HG03442 (cell line): ENCODE measurements around the gene FBLIM1.
A peak's percentile ranks its signal among the peaks of the same experiment; 100 is the strongest.
"Not testable (repeated sequence)": the region's sequence is repeated elsewhere in the genome, so short reads cannot be mapped to it uniquely, and the experiment has no call there.

Experiments used
- ATAC-seq: cut with Tn5 transposase; IDR thresholded peaks from one replicate; pipeline ENCODE4 v1.9.1; 2021; ENCODE audit warnings: mild to moderate bottlenecking, moderate library complexity; ENCODE audit not compliant: unreplicated experiment

The FBLIM1 gene

DNA sequence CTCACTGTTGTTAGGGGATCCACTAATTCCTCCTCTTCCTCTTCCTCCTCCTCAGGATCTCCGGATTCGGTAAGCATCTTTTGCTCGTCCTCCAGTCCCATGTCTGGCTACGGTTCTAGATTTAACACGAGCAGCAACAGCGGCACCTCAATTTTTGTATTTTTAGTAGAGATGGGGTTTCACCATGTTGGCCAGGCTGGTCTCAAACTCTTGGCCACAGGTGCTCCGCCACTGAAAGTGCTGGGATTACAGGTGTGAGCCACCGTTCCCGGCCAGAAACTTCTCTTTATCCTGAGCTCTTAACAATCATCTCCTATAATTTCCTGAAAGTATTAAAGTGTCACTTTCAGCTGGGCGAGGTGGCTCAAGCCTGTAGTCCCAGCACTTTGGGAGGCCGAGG is 49.0 kb downstream of the FBLIM1 start, which contains the start of gene UQCRHL:
Gene UQCRHL (minus strand): TSS at position 101 of the 400 bp plus-strand sequence. CDS start 0 bp downstream, at position 101.
- not testable (repeated sequence) for ATAC-seq

DNA sequence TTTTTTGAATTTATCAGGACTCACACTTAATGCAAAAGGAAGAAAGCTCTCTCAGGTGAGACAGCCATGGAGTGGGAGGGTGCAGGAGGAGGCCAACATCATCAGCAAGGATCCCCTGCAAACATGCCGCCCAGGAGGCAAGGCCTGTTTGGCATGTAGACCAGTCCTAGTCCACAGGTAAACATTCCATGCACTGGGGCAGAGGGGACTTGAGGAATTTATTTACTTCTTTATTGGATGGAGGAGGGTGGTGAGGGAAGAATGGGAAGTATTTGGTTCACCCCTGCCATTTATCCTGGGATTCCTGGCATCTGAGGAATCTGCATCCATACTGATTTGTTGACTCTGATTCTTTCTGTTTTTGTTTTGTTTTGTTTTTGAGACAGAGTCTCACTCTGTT is 50.4 kb downstream of the FBLIM1 start:
- no peak for ATAC-seq

DNA sequence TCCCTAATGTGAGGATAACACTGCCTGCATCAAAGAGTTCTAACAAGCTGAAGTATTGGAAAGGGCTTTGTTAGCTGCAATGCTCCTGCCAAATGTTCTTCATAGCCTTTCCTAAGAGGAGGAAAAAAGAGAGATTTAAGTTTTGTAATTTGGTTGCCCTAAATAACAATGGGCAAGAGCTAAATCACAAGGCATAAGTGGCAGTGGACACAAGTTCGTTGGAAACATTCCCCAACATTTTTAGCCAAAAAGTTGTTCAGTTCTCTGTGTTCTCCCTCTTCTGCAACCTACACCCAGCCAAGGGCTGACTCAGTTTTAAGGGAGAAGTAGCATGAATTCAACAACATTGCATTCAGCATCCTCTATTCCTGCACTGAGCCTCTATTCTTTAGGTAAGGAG is 51.5 kb downstream of the FBLIM1 start:
- ATAC-seq: no peak

DNA sequence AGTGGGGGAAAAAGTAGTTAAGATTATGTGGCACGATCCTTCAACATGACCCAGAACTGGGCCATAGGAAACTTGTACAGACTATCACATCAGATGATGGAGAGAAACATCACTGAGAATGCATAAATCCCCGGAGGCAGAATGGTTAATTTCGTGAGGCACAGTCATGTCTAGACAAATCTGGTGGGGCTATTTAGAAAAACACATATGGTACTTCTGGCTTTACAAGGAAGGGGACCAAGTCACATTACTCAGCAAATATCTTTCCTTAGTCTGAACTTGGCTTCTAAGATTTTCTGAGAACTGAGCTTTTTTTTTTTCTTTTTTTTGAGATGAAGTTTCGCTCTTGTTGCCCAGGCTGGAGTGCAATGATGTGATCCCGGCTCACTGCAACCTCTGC is 58.1 kb downstream of the FBLIM1 start:
- no peak for ATAC-seq

DNA sequence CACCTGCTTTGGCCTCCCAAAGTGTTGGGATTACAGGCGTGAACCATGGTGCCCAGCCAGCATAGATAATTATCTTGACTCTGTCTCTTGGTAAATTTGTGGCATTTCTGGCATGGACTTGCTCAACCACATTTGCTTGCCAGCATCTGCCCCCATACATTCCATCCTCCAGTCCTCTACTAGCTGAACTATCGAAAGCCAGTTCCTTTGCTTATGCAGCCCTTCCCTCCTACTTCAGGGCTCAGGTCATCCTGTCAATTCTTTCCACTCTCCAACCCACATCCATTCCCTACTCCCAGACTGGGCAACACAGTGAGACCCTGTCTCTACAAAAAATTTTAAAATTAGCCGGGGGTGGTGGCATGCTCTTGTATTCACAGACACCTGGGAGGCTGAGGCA is 61.9 kb downstream of the FBLIM1 start:
- no peak for ATAC-seq

DNA sequence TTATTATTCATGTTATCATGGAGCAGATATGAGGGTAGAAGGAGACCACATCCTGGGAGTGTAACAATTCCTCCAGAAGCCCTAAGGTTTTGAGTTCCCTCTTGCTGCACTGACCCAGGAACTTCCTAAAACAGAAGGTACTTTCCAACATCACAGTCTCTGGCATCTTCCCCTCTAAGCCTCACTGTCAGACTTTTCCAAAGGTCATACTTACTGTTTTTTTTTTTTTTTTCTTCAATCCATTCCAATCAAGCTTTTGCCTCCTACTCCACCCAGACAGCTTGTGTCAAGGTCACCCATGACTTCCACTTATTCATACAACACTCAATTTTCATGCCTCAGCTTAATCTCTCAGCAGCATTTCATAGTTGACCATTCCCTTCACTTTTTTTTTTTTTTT is 67.2 kb downstream of the FBLIM1 start:
- no peak for ATAC-seq

DNA sequence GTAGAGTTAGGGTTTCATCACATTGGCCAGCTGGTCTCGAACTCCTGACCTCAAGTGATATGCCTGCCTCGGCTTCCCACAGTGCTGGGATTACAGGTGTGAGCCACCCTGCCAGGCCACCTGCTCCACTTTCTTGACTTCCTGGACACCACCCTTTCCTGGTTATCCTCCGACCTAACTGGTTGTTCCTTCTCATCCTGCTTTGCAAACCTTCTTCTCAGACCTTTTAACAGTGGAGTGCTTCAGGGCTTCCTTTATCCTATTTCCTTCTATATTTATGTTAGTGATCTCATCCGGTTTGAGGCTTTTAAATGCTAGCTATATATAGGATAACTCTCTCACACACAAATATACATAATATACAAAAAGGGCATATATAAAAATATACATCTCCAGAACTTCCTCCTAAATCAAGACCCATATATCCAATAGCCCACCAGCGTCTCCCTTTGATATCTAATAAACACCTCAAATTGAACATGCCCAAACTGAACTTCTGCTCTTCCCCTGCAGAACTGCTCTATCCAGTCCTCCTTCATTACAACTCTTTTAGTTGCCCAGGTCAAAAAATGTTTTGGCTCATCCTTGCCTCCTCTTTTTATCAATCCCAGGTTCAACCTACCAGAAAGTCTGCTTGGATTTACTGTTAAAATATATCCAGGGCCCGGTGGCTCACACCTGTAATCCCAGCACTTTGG is 68.4 kb downstream of the FBLIM1 start:
- no peak for ATAC-seq

DNA sequence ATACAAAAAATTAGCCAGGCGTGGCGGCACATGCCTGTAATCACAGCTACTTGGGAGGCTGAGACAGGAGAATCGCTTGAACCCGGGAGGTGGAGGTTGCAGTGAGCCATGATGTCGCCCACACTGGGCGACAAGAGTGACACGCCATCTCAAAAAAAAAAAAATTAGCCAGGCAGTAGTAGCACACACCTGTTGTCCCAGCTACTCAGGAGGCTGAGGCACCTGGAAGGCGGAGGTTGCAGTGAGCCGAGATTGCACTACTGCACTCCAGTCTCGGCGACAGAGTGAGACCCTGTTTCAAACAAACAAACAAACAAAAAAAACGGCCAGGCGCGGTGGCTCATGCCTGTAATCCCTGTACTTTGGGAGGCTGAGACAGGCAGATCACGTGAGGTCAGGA is 69.0 kb downstream of the FBLIM1 start:
- ATAC-seq: not testable (repeated sequence)

DNA sequence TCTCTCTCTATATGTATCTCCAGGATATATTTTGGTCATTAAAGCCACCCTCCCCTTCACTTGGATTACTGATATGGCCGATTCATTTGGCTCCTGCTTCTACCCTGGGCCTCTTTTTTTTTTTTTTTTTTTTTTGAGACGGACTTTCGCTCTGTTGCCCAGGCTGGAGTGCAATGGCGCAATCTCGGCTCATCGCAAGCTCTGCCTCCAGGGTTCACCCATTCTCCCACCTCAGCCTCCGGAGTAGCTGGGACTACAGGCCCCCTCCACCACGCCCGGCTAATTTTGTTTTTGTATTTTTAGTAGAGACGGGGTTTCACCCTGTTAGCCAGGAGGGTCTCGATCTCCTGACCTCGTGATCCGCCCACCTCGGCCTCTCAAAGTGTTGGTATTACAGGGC is 70.3 kb downstream of the FBLIM1 start:
- not testable (repeated sequence) for ATAC-seq

DNA sequence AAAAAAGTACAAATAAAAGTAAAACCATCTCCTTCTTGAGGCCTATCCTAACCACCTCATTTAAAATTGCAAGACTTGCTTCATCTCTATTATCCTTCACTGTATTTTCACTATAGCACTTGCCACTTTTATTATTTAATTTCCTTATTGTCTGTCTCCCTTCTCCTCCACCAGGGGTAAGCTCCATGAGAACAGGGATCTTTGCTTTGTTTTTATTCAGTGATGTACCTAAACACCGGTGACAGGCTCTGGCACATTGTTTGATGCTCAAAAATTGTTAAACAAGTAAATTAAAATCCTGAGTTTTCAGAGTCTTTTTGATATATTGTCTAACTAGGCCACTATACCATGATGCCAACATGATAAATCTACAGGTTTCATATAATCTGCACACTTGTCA is 71.7 kb downstream of the FBLIM1 start:
- ATAC-seq: no peak

DNA sequence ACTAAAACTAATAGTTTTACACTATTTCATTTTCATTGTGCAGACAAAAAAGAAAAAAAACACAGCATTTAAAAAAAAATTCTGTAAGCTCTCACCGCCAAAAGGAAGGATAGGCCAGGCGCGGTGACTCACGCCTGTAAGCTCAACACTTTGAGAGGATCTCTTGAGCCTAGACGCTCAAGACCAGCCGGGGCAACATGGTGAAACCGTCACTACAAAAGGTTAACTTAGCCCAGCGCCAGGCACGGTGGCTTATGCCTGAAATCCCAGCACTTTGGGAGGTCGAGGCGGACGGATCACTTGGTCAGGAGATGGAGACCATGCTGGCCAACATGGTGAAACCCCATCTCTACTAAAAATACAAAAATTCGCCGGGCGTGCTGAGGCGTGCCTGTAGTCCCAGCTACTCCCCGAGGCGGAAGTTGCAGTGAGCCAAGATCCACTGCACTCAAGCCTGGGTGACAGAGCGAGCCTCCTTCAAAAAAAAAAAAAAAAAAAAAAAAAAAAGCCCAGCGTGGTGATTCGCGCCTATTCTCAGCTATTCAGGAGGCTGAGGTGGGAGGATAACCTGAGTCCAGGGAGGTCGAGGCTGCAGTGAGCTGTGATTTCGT is 74.6 kb downstream of the FBLIM1 start:
- no peak for ATAC-seq

DNA sequence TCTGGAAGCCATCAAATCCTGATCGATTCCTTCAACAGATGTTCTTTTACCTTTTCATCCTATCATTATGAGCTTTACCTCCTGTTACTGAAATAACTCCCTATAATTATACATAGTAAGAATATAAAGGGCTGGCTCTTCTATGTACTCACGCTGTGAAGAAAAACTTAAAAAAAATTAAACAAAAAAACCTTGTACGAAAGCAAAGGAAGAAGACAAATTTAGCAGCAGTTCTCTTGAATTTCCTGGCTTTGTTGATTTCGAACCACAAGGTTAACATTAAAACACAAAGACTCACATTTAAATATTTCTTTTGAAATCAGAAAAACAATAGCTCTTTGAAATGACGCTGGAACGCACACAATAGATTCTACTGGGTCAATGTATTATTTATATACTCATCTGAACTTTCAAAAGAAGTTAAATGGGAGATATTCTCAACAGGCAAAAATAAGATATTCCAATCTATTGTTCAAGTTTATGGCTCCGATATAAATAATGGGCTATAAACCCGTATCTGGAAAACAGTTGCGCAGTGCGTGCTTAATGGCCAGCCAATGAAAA is 75.3 kb downstream of the FBLIM1 start:
- no peak for ATAC-seq

DNA sequence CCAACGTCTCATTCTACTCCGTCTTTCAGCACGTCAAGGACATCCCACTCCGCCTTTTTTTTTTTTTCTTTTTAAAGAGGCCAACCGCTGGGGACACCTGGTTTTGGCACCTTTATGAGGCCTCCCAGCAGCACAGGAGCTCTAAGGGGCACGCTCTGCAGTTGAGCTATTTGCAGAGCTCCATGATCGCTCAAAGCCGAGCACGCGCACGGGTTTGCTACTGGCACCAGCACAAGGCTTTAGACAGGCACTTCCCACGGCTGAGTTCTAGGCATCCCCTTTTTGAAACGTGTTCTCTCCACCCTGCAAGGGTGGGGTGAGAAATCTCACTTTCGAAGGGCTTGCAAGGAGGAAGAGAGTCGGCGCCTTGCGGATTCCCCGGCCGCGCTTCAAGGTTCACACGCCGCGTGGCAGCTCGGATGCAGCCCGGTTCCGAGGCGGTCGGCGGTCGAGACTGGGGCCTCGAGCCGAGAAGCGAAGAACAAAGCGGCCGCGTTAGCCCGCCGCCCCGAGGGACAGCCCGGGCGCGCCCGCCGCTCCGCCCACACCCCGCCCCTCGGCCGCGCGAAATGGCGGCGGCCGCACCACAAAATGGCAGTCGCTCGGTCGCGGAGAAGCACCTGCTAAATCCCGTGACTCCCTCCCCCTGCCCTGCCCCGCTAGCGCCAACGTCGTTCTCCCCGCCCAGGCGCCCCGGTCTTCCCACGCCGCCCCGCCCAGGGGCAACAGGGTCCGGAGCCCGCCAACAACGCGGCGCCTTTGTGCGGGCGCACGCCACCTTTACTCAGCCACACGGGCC is 76.0 kb downstream of the FBLIM1 start:
- ATAC-seq: peak; percentile 39

DNA sequence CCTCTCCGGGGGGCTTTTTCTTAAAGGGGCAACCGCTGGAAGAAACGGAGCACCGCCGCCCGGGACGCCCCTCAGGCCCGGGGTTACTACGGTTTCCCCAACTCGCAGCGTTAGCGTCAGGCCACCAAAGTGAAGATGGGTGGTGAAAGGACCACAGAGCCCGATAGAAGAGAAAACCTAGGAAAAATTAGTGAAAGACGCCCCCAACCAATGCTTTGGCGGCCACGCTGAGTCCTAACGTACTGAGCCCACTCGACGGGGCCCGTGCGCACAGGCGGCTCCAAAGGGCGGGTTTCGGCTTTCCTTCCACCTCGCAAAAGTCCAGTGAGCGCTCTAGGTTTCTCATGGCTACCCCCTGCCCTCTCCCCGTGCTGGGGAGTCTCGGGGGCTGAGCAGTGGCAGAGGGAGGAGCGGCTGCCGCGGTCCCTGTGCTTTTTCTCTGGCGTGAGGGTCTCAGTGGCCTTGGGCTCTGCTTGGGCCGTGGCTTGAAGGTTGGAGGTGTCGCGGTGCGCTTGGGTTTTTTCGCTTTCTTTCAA is 76.7 kb downstream of the FBLIM1 start:
- ATAC-seq: peak; percentile 7

DNA sequence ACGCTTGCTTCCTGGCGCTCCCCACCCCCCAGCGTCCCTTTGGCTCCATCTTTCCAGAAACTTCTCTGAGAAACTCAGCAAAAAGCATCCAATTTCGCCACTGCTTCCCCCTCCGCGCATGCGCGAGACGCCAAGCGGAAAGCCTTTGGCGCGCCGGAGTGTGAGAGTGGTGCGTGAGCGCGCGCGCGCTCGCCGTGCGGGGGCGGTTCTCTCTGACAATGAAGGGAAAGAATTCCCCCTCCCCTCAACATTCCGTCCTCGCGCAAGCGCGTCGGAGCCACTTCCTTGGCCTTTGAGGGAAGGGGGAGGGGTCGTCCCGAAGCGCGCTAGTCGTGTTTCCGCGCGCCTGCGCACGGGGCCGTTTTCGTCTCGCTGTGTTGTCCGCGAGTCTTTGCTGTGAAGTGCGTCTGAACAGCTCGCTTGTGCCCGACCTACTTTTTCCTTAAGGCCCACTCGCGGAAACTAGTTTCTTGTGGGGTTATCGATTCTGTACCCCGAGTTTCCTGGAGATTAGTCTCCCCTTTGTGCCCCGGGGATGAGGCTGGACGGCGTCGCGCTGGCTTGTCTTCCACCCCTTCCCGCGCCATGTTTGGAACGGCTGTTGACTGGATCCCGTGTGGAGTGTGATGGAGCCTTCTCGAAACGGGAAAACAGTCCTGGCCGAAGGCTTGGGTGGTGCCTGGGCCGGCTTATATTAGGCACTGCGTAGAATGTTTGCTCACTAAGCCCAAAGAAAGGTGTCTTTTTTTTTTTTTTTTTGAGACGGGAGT is 77.3 kb downstream of the FBLIM1 start:
- ATAC-seq: peak; percentile 47
